ENCODE data around the gene CNOT2.

- TF ChIP-seq CTCF (IDR thresholded peaks at IDR 0.05) (no peak), POLR2A (IDR thresholded peaks at IDR 0.05) (no peak)
Observed at GRCh38 chr12:70246580-70246979, 3.3 kb downstream of the CNOT2 start.

Measured in sigmoid colon (tissue), 3 donors.